Stomach (tissue), 9 donors: Measurements from ENCODE around the gene SLFN14. TPM values are rescaled to one million over a fixed set of nuclear protein-coding genes. Genes with fewer than 3 reads are reported as not detected.
A peak's percentile ranks its signal among the peaks of the same experiment; 100 is the strongest.
"Not testable (repeated sequence)": the region's sequence is repeated elsewhere in the genome, so short reads cannot be mapped to it uniquely, and the experiment has no call there.

ENCODE experiments used
- DNase-seq, 2 donors: peaks; one replicate each; pipeline versions ENCODE4 v3.0.0 to v3.0.0-alpha.2; 2013 to 2019
- H3K27ac ChIP-seq, 5 donors: fragments of 200-600 bp in 4 of 5; sonication (generic) in 4 of 5; one replicate each; pipeline ENCODE4 v1.5.1; 2013 to 2019; ENCODE audit warnings: mild to moderate bottlenecking in 1 of 5, moderate library complexity in 1 of 5
- H3K27me3 ChIP-seq, 3 donors: fragments of 200-600 bp; sonication (generic); one replicate each; pipeline ENCODE4 v1.5.1; 2017 to 2019; ENCODE audit warnings: mixed run types in 1 of 3
- H3K36me3 ChIP-seq, 4 donors: fragments of 200-600 bp; sonication (generic); 1 replicate in 3 of 4; 2 replicates in 1 of 4; pipeline ENCODE4 v1.5.1; 2016 to 2019
- H3K4me1 ChIP-seq, 4 donors: fragments of 200-600 bp; sonication (generic); one replicate each; pipeline ENCODE4 v1.5.1; 2016 to 2019
- H3K4me3 ChIP-seq, 4 donors: fragments of 200-600 bp; sonication (generic) in 3 of 4; one replicate each; pipeline ENCODE4 v1.5.1; 2016 to 2019; ENCODE audit warnings: mild to moderate bottlenecking in 1 of 4
- H3K9me3 ChIP-seq, 4 donors: fragments of 200-600 bp; sonication (generic); one replicate each; pipeline ENCODE4 v1.5.1; 2016 to 2019
- EP300 ChIP-seq: sonication (generic); formaldehyde crosslinking; IDR thresholded peaks from one replicate; pipeline ENCODE4 v1.6.1; 2017; ENCODE audit warnings: antibody characterized with exemption
- POLR2A ChIP-seq, 4 donors: fragments of 450-650 bp; IDR thresholded peaks; one replicate each; pipeline ENCODE4 v1.6.1; 2016; ENCODE audit warnings: antibody characterized with exemption in 4 of 4, control low read depth in 2 of 4, mild to moderate bottlenecking in 1 of 4, moderate library complexity in 1 of 4
- POLR2AphosphoS5 ChIP-seq, 3 donors: sonication (generic); formaldehyde crosslinking; IDR thresholded peaks; one replicate each; pipeline ENCODE4 v1.6.1; 2016; ENCODE audit warnings: antibody characterized with exemption in 3 of 3
- WGBS, 5 donors: extraction: QIAGEN DNeasy Blood & Tissue Kit in 3 of 5; methylation state at CpG; one replicate each; pipeline versions ENCODE4 v1.1.5 to v1.1.7; 2013 to 2018; 5-methylcytosine and 5-hydroxymethylcytosine counted together
- intact Hi-C: fragments of 100-400 bp; cut with DNase I; formaldehyde crosslinking; loops from one replicate; pipeline ENCODE4 v1.15.1; 2023; ENCODE audit warnings: low total_unique reads
- polyA plus RNA-seq, 3 donors: library from polyadenylated mRNA; stranded (reverse); fragments of 200-250 nt; gene quantifications; one replicate each; pipeline ENCODE4 v1.2.3, GENCODE V29; 2013
- total RNA-seq, 5 donors: library from RNA; depleted of rRNA; stranded (reverse); fragments of >200 nt; gene quantifications; one replicate each; pipeline versions ENCODE4 v1.1.0 to v1.2.3, GENCODE V29; 2014 to 2016
- TF ChIP-seq, protein P1 (sequence below), 7 experiments: fragments of 450-650 bp in 4 of 7; fragments of 200-600 bp in 3 of 7; sonication (generic) in 3 of 7; IDR thresholded peaks; one replicate each; pipeline ENCODE4 v1.5.1; 2016 to 2019; ENCODE audit warnings: antibody characterized with exemption in 7 of 7, control low read depth in 2 of 7, mild to moderate bottlenecking in 1 of 7
- donor health status: healthy with polysubstance abuse.
- donor health status: Bipolar disorder and iron deficiency.
- donor health status: healthy.

The SLFN14 gene
- total and polyA plus RNA-seq, 8 donors = not detected

GRCh38 chr17:35537601-35538141, 22.9 kb downstream of the SLFN14 start, which contains the start of gene SLFN12L:
Gene SLFN12L, minus strand, starts transcription at chr17:35537678. Its CDS starts 15,314 bp downstream, at chr17:35522364.
- H3K9me3 ChIP-seq = no peaks in the 10 kb centered on the region
- WGBS, 5 donors = 22 to 39% (median 31%) methylated on average over 2 of the region's 2 CpGs
- intact Hi-C loops = loop anchor here (5.0 kb wide), 1 partner anchor 225 kb away; no protein-coding TSS in a partner anchor
- H3K27ac ChIP-seq = peak within 1 kb of the TSS in 4 of 5 donors; percentile 27 to 84 (median 70)
- H3K4me1 ChIP-seq = peaks cover 16 to 43% (median 30%) of the 10 kb centered on the region in 4 donors
- DNase-seq = peak in 1 of 2 donors; percentile 76
- H3K4me3 ChIP-seq = peak within 1 kb of the TSS in 2 of 4 donors; percentile 18 to 19
- TF ChIP-seq, protein P1, sequence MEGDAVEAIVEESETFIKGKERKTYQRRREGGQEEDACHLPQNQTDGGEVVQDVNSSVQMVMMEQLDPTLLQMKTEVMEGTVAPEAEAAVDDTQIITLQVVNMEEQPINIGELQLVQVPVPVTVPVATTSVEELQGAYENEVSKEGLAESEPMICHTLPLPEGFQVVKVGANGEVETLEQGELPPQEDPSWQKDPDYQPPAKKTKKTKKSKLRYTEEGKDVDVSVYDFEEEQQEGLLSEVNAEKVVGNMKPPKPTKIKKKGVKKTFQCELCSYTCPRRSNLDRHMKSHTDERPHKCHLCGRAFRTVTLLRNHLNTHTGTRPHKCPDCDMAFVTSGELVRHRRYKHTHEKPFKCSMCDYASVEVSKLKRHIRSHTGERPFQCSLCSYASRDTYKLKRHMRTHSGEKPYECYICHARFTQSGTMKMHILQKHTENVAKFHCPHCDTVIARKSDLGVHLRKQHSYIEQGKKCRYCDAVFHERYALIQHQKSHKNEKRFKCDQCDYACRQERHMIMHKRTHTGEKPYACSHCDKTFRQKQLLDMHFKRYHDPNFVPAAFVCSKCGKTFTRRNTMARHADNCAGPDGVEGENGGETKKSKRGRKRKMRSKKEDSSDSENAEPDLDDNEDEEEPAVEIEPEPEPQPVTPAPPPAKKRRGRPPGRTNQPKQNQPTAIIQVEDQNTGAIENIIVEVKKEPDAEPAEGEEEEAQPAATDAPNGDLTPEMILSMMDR (IDR thresholded peaks at IDR 0.05) = no peak
- TF ChIP-seq EP300 (no peak), POLR2AphosphoS5 (IDR thresholded peaks at IDR 0.05) (no peak), POLR2A (IDR thresholded peaks at IDR 0.05) (no peak)
- H3K36me3 ChIP-seq = no peaks in the 10 kb centered on the region
- H3K27me3 ChIP-seq = no peaks in the 10 kb centered on the region

DNA sequence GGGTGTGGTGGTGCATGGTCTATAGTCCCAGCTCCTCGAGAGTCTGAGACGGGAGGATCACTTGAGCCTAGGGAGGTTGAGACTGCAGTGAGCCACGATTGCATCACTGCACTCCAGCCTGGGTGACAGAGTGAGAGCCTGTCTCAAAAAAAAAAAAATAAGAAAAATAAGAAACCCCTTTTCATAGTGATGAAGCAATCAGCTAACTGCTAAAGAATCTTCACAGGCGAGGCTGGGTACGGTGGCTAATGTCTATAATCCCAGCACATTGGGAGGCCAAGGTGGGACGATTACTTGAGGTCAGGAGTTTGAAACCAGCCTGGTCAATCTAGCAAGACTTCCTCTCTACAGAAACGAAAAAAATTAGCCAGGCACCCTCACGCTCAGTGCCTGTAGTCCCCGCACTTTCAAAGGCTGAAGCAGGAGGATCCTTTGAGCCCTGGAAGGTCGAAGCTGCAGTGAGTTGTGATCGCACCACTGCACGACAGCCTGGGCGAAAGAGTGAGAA, 23.9 kb downstream of the SLFN14 start:
- Histone ChIP-seq H3K36me3 (no peaks in the 10 kb centered on the region), H3K9me3 (no peaks in the 10 kb centered on the region), H3K27me3 (no peaks in the 10 kb centered on the region), H3K4me1 (peaks cover 16 to 42% (median 29%) of the 10 kb centered on the region in 4 donors), H3K27ac (peak overlapping the region in 4 of 5 donors; percentile 27 to 84 (median 70)), H3K4me3 (peak overlapping the region in 2 of 4 donors; percentile 18 to 19)
- intact Hi-C loops = loop anchor here (5.0 kb wide), 1 partner anchor 224 kb away; no protein-coding TSS in a partner anchor
- 70 to 78% (median 73%) methylated on average over 13 of the region's 13 CpGs for WGBS, 5 donors
- DNase-seq = no peak
- no peak for TF ChIP-seq EP300

DNA sequence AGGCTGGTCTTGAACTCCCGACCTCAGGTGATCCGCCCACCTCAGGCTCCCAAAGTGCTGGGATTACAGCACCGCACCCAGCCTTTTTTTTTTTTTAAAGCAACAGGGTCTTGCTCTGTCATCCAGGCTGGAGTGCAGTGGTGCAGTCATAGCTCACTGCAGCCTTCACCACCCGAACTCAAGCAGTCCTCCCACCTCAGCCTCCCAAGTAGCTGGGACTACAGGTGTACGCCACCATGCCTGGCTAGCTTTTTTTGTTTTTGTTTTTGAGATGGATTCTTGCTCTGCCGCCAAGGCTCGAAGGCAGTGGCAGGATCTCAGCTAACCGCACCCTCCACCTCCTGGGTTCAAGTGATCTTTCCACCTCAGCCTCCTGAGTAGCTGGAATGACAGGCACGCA, 25.2 kb downstream of the SLFN14 start:
- not testable (repeated sequence) for H3K36me3 ChIP-seq, H3K27me3 ChIP-seq, H3K9me3 ChIP-seq, DNase-seq
- intact Hi-C loops = loop anchor here (5.0 kb wide), 1 partner anchor 223 kb away; no protein-coding TSS in a partner anchor
- peak overlapping the region in 3 of 4 donors; percentile 0 to 12 (median 11) for H3K4me3 ChIP-seq
- WGBS, 5 donors = 82 to 89% (median 88%) methylated on average over 9 of the region's 9 CpGs
- H3K27ac ChIP-seq = peak overlapping the region in 4 of 5 donors; percentile 18 to 56 (median 32)
- peaks cover 13 to 35% (median 23%) of the 10 kb centered on the region in 4 donors for H3K4me1 ChIP-seq

GRCh38 chr17:35534576-35535093, 26.0 kb downstream of the SLFN14 start:
- Histone ChIP-seq H3K4me1 (peaks cover 9 to 29% (median 20%) of the 10 kb centered on the region in 4 donors), H3K9me3 (no peaks in the 10 kb centered on the region), H3K27ac (peak overlapping the region in 4 of 5 donors; percentile 29 to 56 (median 42)), H3K4me3 (peak overlapping the region in 1 of 4 donors; percentile 12), H3K27me3 (no peaks in the 10 kb centered on the region), H3K36me3 (no peaks in the 10 kb centered on the region)
- WGBS, 5 donors = 26 to 61% (median 47%) methylated on average over 3 of the region's 3 CpGs
- intact Hi-C loops = loop anchor here (5.0 kb wide), 2 partner anchors 222 to 362 kb away; no protein-coding TSS in a partner anchor
- no peak for TF ChIP-seq EP300
- no peak for TF ChIP-seq POLR2A (IDR thresholded peaks at IDR 0.05)
- TF ChIP-seq, protein P1 (IDR thresholded peaks at IDR 0.05) = no peak
- TF ChIP-seq POLR2AphosphoS5 (IDR thresholded peaks at IDR 0.05) = no peak
- DNase-seq = peak in 1 of 2 donors; percentile 20

DNA sequence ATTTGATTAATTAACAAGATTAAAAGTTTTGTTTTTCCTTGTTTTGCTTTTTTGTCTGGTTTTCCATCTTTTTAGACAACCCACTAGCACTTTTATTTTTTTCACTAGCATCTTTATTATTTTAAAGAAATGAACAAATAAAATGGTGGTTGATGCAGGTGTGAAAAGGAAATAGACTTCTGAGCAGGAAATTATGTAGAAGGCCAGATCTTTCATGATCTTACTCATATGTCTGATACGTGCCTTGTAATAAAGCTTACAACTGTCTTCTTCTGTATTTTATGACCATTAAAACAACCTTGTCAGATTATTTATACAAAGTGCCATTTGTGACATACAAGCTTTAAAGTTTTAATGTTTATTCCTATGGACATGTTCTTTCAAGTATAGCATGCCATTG, 29.5 kb downstream of the SLFN14 start:
- WGBS, 5 donors = 57 to 68% (median 68%) methylated on average over 1 of the region's 1 CpG
- H3K27ac ChIP-seq = peak overlapping the region in 1 of 5 donors; percentile 34
- intact Hi-C loops = loop anchor here (5.0 kb wide), 1 partner anchor 359 kb away; no protein-coding TSS in a partner anchor

More for the DNA sequence above, 29.5 kb downstream of the SLFN14 start:
- DNase-seq = no peak
- no peak for TF ChIP-seq POLR2A (IDR thresholded peaks at IDR 0.05)
- no peak for TF ChIP-seq EP300
- TF ChIP-seq, protein P1 (IDR thresholded peaks at IDR 0.05) = no peak
- no peak for TF ChIP-seq POLR2AphosphoS5 (IDR thresholded peaks at IDR 0.05)
- H3K4me1 ChIP-seq = peaks cover 0 to 9% (median 6%) of the 10 kb centered on the region in 4 donors
- no peaks in the 10 kb centered on the region for H3K27me3 ChIP-seq
- H3K4me3 ChIP-seq = no peak overlapping the region
- H3K9me3 ChIP-seq = no peaks in the 10 kb centered on the region
- no peaks in the 10 kb centered on the region for H3K36me3 ChIP-seq
